Measurements from ENCODE around the gene SDC4. TPM values are rescaled to one million over a fixed set of nuclear protein-coding genes. Genes with fewer than 3 reads are reported as not detected.

SDC4 gene
- total and polyA plus RNA-seq, 9 of the 15 experiments (the other 6 are each of a cell fraction or from before 2014, with no cell fraction given), result 2.1 to 10.7 (median 6.3) TPM

DNA sequence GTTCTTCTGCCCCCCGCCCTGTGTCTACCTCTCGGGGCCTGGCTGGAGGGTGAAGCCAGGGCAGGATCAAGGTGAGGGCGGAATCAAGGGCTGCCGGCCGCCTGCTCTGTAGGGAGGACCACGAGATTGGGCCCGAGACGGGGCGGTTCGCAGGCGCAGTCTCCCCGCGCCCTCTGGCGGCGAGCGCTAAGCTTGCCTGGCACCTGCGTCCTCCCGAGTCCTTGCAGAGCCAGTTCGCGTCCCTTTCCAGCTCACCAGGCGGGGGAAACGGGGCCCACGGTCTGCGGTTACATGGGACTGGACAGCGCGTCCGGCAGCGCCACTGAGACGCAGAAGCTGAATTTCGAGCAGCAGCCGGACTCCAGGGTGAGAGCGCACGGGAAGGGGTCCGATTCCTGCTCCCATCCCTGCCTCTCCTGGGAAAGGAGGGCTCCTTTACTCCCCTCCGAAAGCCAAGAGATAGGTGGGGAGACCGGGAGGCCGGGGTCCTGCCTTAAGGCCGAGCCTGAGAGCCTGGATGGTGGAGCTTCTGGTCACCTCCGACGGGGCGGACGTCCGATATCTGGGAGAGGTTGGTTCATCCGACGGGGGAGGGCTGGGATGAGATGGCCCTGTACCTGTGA, 36.5 kb downstream of the SDC4 start (continued):
- no peak for TF ChIP-seq NUFIP1 (IDR thresholded peaks at IDR 0.05; ENCODE audit: partially characterized antibody)
- TF ChIP-seq MGA (IDR thresholded peaks at IDR 0.05), result 0 out of 2 replicates have a peak, but pooled peaks have one; percentile 31
- no peak for TF ChIP-seq ZNF561 (CRISPR knock-in tag; conservative IDR thresholded peaks at IDR 0.05)
- no peak for TF ChIP-seq FOXM1 (IDR thresholded peaks at IDR 0.05; ENCODE audit: low read depth)
- no peak for TF ChIP-seq FOXM1 (CRISPR knock-in tag; IDR thresholded peaks at IDR 0.05; ENCODE audit: low read depth)
- TF ChIP-seq GTF2B (IDR thresholded peaks at IDR 0.05; ENCODE audit: extremely low read depth, insufficient read length), result no peak
- TF ChIP-seq ZNF431 (CRISPR knock-in tag; IDR thresholded peaks at IDR 0.05), result no peak
- TF ChIP-seq HNRNPUL1 (IDR thresholded peaks at IDR 0.05; ENCODE audit: low read length), result no peak
- TF ChIP-seq, protein P1, sequence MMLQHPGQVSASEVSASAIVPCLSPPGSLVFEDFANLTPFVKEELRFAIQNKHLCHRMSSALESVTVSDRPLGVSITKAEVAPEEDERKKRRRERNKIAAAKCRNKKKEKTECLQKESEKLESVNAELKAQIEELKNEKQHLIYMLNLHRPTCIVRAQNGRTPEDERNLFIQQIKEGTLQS (IDR thresholded peaks at IDR 0.05), result no peak
- TF ChIP-seq, protein P1 (CRISPR knock-in tag; conservative IDR thresholded peaks at IDR 0.05), result no peak
- TF ChIP-seq, protein P2, sequence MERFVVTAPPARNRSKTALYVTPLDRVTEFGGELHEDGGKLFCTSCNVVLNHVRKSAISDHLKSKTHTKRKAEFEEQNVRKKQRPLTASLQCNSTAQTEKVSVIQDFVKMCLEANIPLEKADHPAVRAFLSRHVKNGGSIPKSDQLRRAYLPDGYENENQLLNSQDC (CRISPR knock-in tag; IDR thresholded peaks at IDR 0.05), result no peak
- no peak for TF ChIP-seq ZNF274 (IDR thresholded peaks at IDR 0.05; ENCODE audit: borderline replicate concordance, low read depth, low read length)
- TF ChIP-seq MLX (CRISPR knock-in tag; conservative IDR thresholded peaks at IDR 0.05), result no peak

Measured in K562 (cell line).